NCI-H774 (cell line): Measurements from ENCODE around the gene FAM131C.
A peak's percentile ranks its signal among the peaks of the same experiment; 100 is the strongest.
"Not testable (repeated sequence)": the region's sequence is repeated elsewhere in the genome, so short reads cannot be mapped to it uniquely, and the experiment has no call there.

Experiments used
- DNase-seq: peaks from one replicate; lab custom pipeline; 2025; lab: John Stamatoyannopoulos, UW

The FAM131C gene

DNA sequence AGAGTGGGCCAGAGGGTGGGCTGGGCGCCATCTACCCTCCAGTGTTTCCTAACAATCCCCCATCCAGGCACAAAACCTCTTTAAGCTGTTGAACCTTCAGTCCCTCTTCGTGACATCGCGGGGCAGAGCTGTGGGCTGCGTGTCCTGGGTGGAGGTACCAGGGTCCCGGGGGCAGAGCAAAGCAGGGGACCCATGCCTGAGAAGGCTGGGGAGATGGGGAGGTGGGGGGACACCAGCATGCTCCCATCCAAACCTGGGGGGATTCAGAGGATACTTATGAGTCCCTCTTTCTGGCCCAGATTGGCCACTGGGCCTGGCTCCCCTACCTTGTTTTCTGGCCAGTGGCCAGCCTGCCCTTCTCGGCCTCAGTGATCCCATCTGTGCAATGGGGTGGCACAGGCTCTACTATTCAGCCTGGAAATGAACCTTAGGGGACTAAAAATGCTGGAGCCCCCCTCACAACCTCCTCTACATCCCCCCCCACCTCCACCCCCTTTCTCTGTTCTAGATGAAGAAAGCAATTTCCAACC lies 40.3 kb downstream of the FAM131C start:
- not testable (repeated sequence) for DNase-seq

DNA sequence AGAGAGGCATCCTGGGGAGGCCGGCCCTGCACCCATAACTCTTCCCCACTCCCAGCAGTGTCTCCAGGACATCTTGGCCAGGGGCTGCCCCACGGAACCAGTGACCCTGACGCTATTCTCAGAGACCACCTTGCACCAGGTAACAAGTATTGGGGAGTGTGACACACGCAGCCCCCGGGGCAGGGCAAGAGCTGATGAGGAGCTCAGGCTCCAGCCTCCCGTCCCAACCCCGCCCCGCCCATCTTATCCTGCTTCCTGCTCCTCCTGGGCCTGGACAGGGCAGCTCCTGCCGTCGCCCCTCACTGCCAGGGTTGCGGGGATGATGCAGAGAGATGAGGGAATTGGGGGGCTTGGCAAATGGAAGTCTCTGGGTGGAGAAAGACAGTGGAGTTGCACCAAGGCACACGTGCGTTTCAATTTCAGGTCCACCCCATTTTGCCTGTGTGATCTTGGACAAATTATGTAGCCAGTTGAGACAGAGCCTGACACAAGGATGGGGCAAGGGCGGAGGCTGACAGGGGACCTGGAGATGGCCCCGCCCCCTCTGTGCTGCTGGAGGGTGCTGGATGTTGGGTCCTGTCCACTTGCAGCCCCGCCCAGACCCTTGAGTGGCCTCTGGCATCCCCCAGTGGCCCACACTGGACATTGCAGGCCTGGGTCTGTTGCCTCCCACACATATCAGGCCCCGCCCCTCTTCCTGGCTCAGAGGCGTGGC lies 40.9 kb downstream of the FAM131C start:
- DNase-seq: peak; percentile 34

DNA sequence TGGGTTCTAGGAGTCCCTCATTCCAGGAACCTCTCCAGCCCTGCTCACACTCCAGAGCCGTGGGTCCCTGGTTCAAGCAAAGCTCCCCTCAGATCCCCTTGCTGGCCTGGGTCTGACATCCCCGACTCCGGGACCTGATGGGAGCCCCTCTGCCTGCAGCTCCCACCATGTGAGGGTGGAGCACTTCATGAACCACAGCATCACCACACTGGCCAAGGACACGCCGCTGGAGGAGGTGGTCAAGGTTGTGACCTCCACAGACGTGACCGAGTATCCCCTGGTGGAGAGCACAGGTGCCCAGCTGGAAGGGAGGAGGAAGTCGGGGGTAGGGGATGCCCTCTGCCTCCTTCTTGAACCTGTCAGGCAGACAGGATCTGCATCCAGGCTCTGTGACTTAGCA lies 41.9 kb downstream of the FAM131C start:
- no peak for DNase-seq

DNA sequence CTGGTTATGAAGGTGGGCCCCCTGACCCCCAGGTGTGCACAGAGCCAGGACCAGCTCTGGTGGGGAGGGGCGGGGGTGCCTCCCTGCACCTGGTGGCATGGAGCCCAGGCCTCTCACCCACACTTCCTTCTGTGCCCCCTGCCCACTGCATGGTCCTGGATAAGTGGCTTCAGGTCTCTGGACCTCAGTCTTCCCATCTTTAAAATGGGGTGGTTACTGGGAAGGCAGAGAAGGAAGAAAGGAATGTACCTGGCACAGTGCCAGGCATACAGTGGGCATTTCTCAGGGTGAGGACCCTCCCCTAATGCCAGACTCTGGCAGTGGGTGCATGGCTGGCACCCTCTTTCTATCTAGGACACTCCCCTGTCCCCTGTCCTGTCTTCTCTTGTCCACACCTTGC lies 44.2 kb downstream of the FAM131C start:
- no peak for DNase-seq

- DNase-seq: not testable (repeated sequence)
Observed at GRCh38 chr1:16029003-16029268, 44.5 kb downstream of the FAM131C start.

- no peak for DNase-seq
Observed at GRCh38 chr1:16028237-16029002, 45.0 kb downstream of the FAM131C start.

GRCh38 chr1:16026723-16027484 lies 46.5 kb downstream of the FAM131C start:
- no peak for DNase-seq

DNA sequence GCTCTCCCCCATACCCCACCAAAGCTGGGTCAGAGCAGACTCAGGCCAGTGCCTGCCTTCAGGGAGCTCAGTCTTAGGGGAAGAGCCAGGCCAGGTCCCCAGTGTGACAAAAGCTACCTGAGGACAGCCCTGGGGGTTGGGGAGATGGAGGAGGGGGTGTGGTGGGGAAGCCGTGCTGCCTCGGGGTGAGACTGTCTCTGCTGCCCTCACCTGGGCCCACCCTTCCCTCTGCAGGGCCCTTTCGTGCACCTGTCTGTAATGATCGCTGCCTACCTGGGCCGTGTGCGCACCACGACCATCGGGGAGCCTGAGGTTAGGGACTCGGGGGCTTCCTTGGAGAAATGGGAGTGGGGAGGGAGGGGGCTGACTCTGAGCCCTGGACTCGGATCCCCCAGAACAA lies 47.1 kb downstream of the FAM131C start:
- DNase-seq: not testable (repeated sequence)

DNA sequence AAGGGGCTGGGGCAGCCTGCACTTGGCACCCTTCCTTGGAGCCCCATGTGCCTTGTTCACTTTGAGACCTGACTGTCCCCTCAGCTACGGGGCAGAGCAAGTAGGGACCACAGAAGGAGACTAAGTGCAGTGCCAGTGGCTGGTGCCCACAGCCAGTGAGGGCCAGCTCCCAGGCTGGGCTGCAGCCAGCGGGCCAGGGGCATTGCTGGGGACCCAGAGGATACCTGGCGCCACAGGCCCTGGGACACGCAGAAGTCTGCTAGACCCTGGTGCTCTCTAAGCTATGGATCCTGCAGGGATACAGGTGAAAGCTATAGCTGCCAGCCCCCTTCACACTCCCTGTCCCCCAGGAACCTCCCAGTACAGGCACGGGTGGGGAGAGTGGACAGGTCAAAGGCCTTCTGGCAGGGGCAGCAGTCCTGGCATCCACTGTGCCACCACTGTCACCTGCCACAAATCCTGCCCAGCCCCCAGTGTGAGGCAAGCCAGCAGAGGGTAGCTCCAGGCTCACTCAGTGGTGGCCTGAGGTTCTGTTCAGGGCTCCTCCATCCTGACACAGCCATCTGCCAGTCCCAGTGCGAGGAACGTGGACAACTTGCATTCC lies 50.3 kb downstream of the FAM131C start:
- no peak for DNase-seq

- no peak for DNase-seq
Observed at GRCh38 chr1:16022393-16022792, 51.1 kb downstream of the FAM131C start.

- DNase-seq: no peak
Observed at GRCh38 chr1:16021681-16022080, 51.8 kb downstream of the FAM131C start, which contains the start of gene CLCNKA. Gene CLCNKA (plus strand): TSS chr1:16022036. CDS start chr1:16022620, 584 bp downstream.

DNA sequence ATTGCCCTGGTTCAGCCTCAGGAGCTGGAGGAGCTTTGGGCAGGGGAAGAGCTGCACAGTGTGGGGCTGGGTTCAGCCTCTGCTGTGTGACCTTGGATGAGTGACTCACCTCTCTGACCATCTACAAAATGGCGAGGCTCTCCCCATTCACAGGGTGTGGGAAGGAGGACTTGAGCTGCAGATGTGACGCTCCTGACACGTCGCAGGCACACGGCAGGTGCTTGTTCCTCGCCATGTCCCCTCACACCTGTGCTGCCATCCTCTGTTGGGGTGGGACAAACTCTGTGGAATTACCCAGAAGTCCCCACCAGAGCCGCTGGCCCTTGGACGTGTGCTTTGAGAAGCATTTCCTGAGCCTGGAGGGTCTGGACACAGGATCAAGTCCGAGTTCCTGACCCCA lies 52.6 kb downstream of the FAM131C start:
- DNase-seq: not testable (repeated sequence)

GRCh38 chr1:16020325-16020724 lies 53.1 kb downstream of the FAM131C start:
- no peak for DNase-seq

- DNase-seq: no peak
Observed at GRCh38 chr1:16019644-16020277, 53.7 kb downstream of the FAM131C start.

GRCh38 chr1:16018749-16019643 lies 54.5 kb downstream of the FAM131C start:
- no peak for DNase-seq

DNA sequence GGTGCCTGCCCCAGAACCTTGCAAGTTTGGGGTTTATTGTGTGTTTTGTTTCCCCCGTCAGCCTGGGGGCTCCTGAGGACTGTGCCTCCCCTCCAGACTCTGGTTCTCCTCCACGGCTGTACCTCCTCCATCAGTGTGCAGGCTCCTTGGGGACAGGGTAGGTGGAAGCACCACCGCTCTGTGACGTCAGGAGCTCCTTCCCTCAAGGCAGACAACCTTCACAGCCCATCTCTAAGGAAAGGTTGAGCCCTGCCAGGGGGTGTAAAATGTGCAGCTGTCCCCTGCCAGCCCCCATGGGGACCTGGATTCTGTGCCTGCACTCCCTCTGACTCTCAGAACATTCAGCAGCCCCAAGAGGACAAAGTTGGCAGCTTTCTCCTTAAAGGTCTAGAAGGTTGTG lies 55.1 kb downstream of the FAM131C start:
- no peak for DNase-seq

DNA sequence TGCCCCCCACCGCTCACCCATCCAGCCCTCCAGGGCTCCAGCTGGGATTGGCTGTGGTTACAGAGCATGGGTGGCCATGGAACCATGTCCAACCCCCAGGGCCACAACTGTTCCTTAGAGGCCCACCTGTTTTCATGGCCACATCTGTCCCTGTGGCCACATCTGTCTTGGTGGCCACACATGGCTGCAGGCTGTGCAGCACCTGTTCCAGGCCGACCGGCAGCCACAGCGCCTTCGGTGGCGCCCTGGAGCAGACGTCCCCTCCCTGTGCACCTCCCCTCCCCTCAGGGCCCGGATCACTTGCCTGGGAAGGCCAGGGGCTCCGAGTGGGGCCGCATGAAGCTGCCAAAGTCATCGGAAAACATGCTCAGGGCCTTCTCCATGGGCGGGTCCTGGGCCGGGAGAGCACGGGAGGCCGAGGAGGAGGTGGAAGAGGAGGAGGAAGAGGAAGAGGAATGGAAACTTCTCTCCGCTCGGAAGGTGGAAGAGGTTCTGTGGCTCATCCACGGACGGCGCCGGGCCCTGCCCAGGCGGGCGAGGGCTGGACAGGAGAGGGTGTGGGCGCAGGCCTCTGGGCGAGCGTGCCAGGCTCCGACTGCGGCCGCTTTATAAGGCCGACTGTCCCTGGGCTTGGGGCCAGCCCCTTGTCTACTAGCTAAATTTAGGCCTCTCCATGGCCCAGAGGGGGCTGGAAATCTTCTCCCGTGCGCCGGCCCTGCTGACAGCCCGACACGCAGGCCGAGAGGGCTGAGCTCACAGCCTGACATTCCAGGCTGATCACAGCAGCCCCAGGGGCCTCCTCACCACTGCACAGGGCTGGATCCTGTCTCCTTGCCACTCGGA lies 55.8 kb downstream of the FAM131C start, which contains the start of gene HSPB7:
Gene HSPB7, minus strand, starts transcription at position 583 of the 843 bp plus-strand sequence. Its CDS starts 80 bp downstream, at position 503.
- DNase-seq: no peak

DNA sequence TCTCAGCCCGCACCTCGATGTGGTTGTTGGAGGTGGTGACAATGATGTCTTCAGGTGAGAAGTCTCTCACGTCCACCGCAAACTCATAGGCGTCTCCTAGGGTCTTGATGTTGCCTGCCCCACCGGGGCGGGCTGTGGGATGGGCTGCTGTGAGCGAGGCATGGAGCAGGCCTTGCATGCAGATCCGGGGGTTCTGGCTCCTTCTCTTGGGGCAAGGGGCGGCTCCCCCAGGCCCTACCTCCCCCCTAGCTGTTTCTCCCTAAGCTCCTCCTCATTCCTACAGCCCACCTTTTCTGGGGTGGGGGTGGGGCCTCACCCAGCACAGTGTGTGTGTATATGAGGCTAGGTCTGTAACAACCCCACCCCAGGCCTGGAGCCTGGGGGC lies 56.4 kb downstream of the FAM131C start:
- no peak for DNase-seq
